ENCODE results near the gene PLEK.
"Not testable (repeated sequence)": the region's sequence is repeated elsewhere in the genome, so short reads cannot be mapped to it uniquely, and the experiment has no call there.

PLEK gene

DNA sequence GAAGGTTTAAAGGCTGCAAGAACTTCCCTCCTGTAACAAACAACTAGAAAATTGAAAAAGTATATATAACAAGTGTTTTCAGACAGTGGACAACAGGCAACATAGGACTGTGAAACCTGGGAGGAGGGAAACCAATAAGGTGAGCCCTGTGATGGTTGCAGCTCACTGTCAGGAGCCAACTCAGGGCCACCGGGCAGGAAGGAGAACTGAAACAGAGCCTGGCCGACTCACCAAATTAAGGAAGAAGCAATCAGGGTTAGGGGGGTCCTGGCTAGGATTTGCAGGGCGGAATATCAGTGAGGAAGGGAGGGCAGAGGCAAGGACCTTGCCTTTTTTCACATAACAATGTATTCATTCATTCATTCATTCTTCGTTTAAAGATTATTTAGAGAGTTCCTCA is 23.5 kb upstream of the PLEK start:
- H3K9me3 Mint-ChIP-seq: no peaks in the 10 kb centered on the region
- no peaks in the 10 kb centered on the region for H3K27me3 Mint-ChIP-seq
- no peak overlapping the region for H3K4me3 Mint-ChIP-seq
- no peak for ATAC-seq
- no peak overlapping the region for H3K27ac Mint-ChIP-seq
- H3K4me1 Mint-ChIP-seq: peaks cover 9% of the 10 kb centered on the region
- no peaks in the 10 kb centered on the region for H3K36me3 Mint-ChIP-seq

DNA sequence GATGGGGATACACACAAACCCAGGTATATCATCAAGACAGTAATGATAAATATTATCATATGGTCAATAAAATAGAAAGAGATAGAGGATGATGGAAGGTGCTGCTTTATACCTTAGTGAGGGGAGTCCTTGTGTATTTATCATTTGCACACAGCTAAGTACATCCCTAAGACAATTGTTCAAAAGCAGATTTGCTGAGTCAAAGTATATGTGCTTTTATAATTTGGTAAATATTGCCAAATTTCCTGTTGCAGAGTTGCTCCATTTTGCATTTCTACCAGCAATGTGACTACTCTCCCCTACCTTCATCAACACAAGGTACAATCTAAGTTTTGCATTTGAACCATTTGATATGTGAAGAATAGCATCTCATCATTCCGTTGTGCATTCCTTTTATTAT is 22.6 kb upstream of the PLEK start:
- peaks cover 9% of the 10 kb centered on the region for H3K4me1 Mint-ChIP-seq
- H3K4me3 Mint-ChIP-seq: no peak overlapping the region
- ATAC-seq: no peak
- H3K27ac Mint-ChIP-seq: no peak overlapping the region
- no peaks in the 10 kb centered on the region for H3K9me3 Mint-ChIP-seq
- no peaks in the 10 kb centered on the region for H3K27me3 Mint-ChIP-seq
- no peaks in the 10 kb centered on the region for H3K36me3 Mint-ChIP-seq

DNA sequence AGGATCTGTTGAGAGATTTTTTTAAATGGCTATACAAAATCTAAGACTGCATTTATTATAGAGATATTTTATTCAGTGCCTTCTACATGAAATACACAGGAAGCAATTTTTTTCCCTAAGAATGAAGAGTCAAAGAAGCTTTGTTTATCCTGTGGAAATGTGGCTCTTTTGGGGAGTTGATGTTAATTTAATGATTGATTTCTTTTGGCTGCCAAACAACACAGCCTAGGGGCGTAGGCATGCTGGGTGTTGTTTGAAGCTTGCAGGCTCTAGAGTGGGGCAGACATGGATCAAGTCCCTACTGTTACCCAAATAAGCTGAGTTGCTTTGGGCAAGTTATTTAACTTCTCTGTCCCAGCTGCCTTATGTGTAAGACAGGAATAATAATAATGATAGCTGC is 21.1 kb upstream of the PLEK start:
- H3K4me3 Mint-ChIP-seq: no peak overlapping the region
- H3K27ac Mint-ChIP-seq: no peak overlapping the region
- no peaks in the 10 kb centered on the region for H3K36me3 Mint-ChIP-seq
- peaks cover 9% of the 10 kb centered on the region for H3K4me1 Mint-ChIP-seq
- no peak for ATAC-seq
- no peaks in the 10 kb centered on the region for H3K9me3 Mint-ChIP-seq
- no peaks in the 10 kb centered on the region for H3K27me3 Mint-ChIP-seq

GRCh38 chr2:68345129-68345875 is 19.8 kb upstream of the PLEK start:
- no peaks in the 10 kb centered on the region for H3K27me3 Mint-ChIP-seq
- no peak overlapping the region for H3K27ac Mint-ChIP-seq
- no peaks in the 10 kb centered on the region for H3K36me3 Mint-ChIP-seq
- H3K4me1 Mint-ChIP-seq: peaks cover 9% of the 10 kb centered on the region
- no peak for ATAC-seq
- no peaks in the 10 kb centered on the region for H3K9me3 Mint-ChIP-seq
- no peak overlapping the region for H3K4me3 Mint-ChIP-seq

- H3K4me1 Mint-ChIP-seq, H3K9me3 Mint-ChIP-seq, ATAC-seq, H3K36me3 Mint-ChIP-seq, H3K27ac Mint-ChIP-seq, H3K4me3 Mint-ChIP-seq, H3K27me3 Mint-ChIP-seq: not testable (repeated sequence)
These were observed 16.0 kb upstream of the PLEK start for GRCh38 chr2:68349091-68349490.

DNA sequence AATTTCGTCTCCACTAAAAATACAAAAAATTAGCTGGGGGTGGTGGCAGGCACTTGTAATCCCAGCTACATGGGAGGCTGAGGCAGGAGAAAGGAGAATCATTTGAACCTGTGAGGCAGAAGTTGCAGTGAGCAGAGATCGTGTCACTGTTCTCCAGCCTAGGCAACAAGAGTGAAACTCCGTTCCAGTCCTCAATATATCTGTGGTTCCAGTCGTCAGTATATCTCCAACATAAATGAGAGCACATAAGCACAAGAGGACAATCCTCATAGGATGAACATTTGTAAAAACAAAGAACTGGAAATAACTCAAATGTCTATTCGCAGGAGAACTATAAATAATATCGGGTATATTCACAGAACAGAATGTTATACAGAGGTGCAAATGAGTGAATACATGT is 13.1 kb upstream of the PLEK start:
- Mint-ChIP-seq H3K27me3 (no peaks in the 10 kb centered on the region), H3K4me3 (no peak overlapping the region), H3K9me3 (no peaks in the 10 kb centered on the region), H3K27ac (no peak overlapping the region), H3K4me1 (peaks cover 7% of the 10 kb centered on the region), H3K36me3 (no peaks in the 10 kb centered on the region)
- no peak for ATAC-seq

GRCh38 chr2:68352651-68353391 is 12.3 kb upstream of the PLEK start:
- H3K9me3 Mint-ChIP-seq: no peaks in the 10 kb centered on the region
- H3K27me3 Mint-ChIP-seq: no peaks in the 10 kb centered on the region
- no peaks in the 10 kb centered on the region for H3K36me3 Mint-ChIP-seq
- no peak overlapping the region for H3K4me3 Mint-ChIP-seq
- H3K27ac Mint-ChIP-seq: no peak overlapping the region
- peaks cover 11% of the 10 kb centered on the region for H3K4me1 Mint-ChIP-seq
- no peak for ATAC-seq

GRCh38 chr2:68356599-68357239 is 8.4 kb upstream of the PLEK start:
- no peaks in the 10 kb centered on the region for H3K9me3 Mint-ChIP-seq
- no peak for ATAC-seq
- peaks cover 19% of the 10 kb centered on the region for H3K4me1 Mint-ChIP-seq
- no peak overlapping the region for H3K27ac Mint-ChIP-seq
- no peak overlapping the region for H3K4me3 Mint-ChIP-seq
- H3K36me3 Mint-ChIP-seq: no peaks in the 10 kb centered on the region
- H3K27me3 Mint-ChIP-seq: no peaks in the 10 kb centered on the region

- H3K4me1 Mint-ChIP-seq: peaks cover 22% of the 10 kb centered on the region
- ATAC-seq: peak; percentile 67
- no peaks in the 10 kb centered on the region for H3K9me3 Mint-ChIP-seq
- no peaks in the 10 kb centered on the region for H3K27me3 Mint-ChIP-seq
- H3K27ac Mint-ChIP-seq: peak overlapping the region; percentile 76
- H3K36me3 Mint-ChIP-seq: no peaks in the 10 kb centered on the region
- H3K4me3 Mint-ChIP-seq: peak overlapping the region; percentile 23
These were observed 7.3 kb upstream of the PLEK start for GRCh38 chr2:68357605-68358337.

- ATAC-seq: no peak
- Mint-ChIP-seq H3K4me1 (peaks cover 43% of the 10 kb centered on the region), H3K9me3 (no peaks in the 10 kb centered on the region), H3K36me3 (no peaks in the 10 kb centered on the region), H3K4me3 (no peak overlapping the region), H3K27ac (no peak overlapping the region), H3K27me3 (no peaks in the 10 kb centered on the region)
These were observed 5.2 kb upstream of the PLEK start for GRCh38 chr2:68359889-68360288.

GRCh38 chr2:68362069-68362468 is 3.0 kb upstream of the PLEK start:
- peaks cover 57% of the 10 kb centered on the region for H3K4me1 Mint-ChIP-seq
- no peaks in the 10 kb centered on the region for H3K36me3 Mint-ChIP-seq
- H3K9me3 Mint-ChIP-seq: no peaks in the 10 kb centered on the region
- peak overlapping the region; percentile 97 for H3K27ac Mint-ChIP-seq
- ATAC-seq: peak; percentile 81
- peak overlapping the region; percentile 74 for H3K4me3 Mint-ChIP-seq
- H3K27me3 Mint-ChIP-seq: no peaks in the 10 kb centered on the region

GRCh38 chr2:68362749-68363148 is 2.3 kb upstream of the PLEK start:
- no peak for ATAC-seq

DNA sequence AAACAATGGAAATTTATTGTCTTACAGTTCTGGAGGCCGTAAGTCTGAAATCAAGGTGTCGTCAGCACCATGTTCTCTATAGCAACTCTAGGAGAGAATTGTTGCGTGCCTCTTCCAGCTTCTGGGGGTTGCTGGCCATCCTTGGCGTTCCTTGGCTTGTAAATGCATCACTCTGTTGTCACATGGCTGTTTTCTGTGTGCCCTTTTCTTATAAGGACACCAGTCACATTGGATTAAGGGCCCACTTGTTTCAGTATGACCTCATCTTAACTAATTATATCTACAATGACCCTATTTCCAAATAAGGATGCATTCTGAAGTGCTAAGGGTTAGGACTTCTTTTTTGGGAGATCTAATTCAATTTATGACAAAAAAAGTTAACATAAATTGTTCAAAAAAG is 1.4 kb upstream of the PLEK start:
- no peak for ATAC-seq
- Mint-ChIP-seq H3K4me3 (no peak overlapping the region), H3K27ac (peak overlapping the region; percentile 97)

More at GRCh38 chr2:68362749-68363148, 2.3 kb upstream of the PLEK start:
- Mint-ChIP-seq H3K4me1 (peaks cover 61% of the 10 kb centered on the region), H3K27me3 (no peaks in the 10 kb centered on the region), H3K27ac (peak overlapping the region; percentile 97), H3K9me3 (no peaks in the 10 kb centered on the region), H3K36me3 (no peaks in the 10 kb centered on the region), H3K4me3 (peak overlapping the region; percentile 74)

GRCh38 chr2:68366083-68366560 is 1.0 kb downstream of the PLEK start:
- Mint-ChIP-seq H3K9me3 (no peaks in the 10 kb centered on the region), H3K4me3 (peak overlapping the region; percentile 98), H3K36me3 (peaks cover 18% of the 10 kb centered on the region), H3K4me1 (peaks cover 84% of the 10 kb centered on the region), H3K27ac (peak overlapping the region; percentile 97), H3K27me3 (no peaks in the 10 kb centered on the region)
- peak; percentile 70 for ATAC-seq

More for the DNA sequence above, 1.4 kb upstream of the PLEK start:
- Mint-ChIP-seq H3K36me3 (peaks cover 3% of the 10 kb centered on the region), H3K4me1 (peaks cover 65% of the 10 kb centered on the region), H3K27me3 (no peaks in the 10 kb centered on the region), H3K9me3 (no peaks in the 10 kb centered on the region)
